Liver (tissue), 3 donors: ENCODE measurements around the gene IL22RA1.

Source experiments
- EGR1 ChIP-seq, 2 donors: IDR thresholded peaks; 2 replicates each; pipeline ENCODE4 v1.6.1; 2016 to 2018; ENCODE audit warnings: antibody characterized with exemption in 2 of 2, low read depth in 2 of 2
- FOXA1 ChIP-seq: IDR thresholded peaks from 2 replicates; pipeline ENCODE4 v1.6.1; 2016; ENCODE audit warnings: antibody characterized with exemption
- GABPA ChIP-seq, 2 donors: IDR thresholded peaks in 1 of 2; conservative IDR thresholded peaks in 1 of 2; 2 replicates each; pipeline ENCODE4 v1.6.1; 2016; ENCODE audit warnings: antibody characterized with exemption in 2 of 2, mild to moderate bottlenecking in 1 of 2, moderate library complexity in 1 of 2
- JUND ChIP-seq, 2 donors: IDR thresholded peaks; 2 replicates each; pipeline ENCODE4 v1.6.1; 2016; ENCODE audit warnings: antibody characterized with exemption in 2 of 2
- NR2F2 ChIP-seq: IDR thresholded peaks from 2 replicates; pipeline ENCODE4 v1.6.1; 2016; ENCODE audit warnings: antibody characterized with exemption
- RAD21 ChIP-seq, 2 donors: IDR thresholded peaks; 2 replicates each; pipeline ENCODE4 v1.6.1; 2016; ENCODE audit warnings: antibody characterized with exemption in 2 of 2, mild to moderate bottlenecking in 2 of 2
- REST ChIP-seq: IDR thresholded peaks from 2 replicates; pipeline ENCODE4 v1.6.1; 2016; ENCODE audit warnings: antibody characterized with exemption, mild to moderate bottlenecking
- RXRA ChIP-seq, 2 donors: IDR thresholded peaks; 2 replicates each; pipeline ENCODE4 v1.6.1; 2017 to 2018; ENCODE audit warnings: antibody characterized with exemption in 2 of 2, mild to moderate bottlenecking in 1 of 2
- SP1 ChIP-seq: IDR thresholded peaks from 2 replicates; pipeline ENCODE4 v1.6.1; 2018; ENCODE audit warnings: antibody characterized with exemption, mild to moderate bottlenecking
- TAF1 ChIP-seq: conservative IDR thresholded peaks from 2 replicates; pipeline ENCODE4 v1.6.1; 2016; ENCODE audit warnings: antibody characterized with exemption, mild to moderate bottlenecking
- TF ChIP-seq, protein P1 (sequence below): fragments of 150-350 bp; IDR thresholded peaks from 2 replicates; pipeline ENCODE4 v1.5.1; 2017; ENCODE audit warnings: improper control_type of control experiment, low read depth, low read length; ENCODE audit not compliant: missing input control
- TF ChIP-seq, protein P2 (sequence below): IDR thresholded peaks from 2 replicates; pipeline ENCODE4 v1.6.1; 2016; ENCODE audit warnings: antibody characterized with exemption
- TF ChIP-seq, protein P3 (sequence below): IDR thresholded peaks from 2 replicates; pipeline ENCODE4 v1.6.1; 2016; ENCODE audit warnings: antibody characterized with exemption
- TF ChIP-seq, protein P4 (sequence below): IDR thresholded peaks from 2 replicates; pipeline ENCODE4 v1.6.1; 2016; ENCODE audit warnings: antibody characterized with exemption
- donor health status: healthy.
- donor health status: healthy.

- TF ChIP-seq, protein P1, sequence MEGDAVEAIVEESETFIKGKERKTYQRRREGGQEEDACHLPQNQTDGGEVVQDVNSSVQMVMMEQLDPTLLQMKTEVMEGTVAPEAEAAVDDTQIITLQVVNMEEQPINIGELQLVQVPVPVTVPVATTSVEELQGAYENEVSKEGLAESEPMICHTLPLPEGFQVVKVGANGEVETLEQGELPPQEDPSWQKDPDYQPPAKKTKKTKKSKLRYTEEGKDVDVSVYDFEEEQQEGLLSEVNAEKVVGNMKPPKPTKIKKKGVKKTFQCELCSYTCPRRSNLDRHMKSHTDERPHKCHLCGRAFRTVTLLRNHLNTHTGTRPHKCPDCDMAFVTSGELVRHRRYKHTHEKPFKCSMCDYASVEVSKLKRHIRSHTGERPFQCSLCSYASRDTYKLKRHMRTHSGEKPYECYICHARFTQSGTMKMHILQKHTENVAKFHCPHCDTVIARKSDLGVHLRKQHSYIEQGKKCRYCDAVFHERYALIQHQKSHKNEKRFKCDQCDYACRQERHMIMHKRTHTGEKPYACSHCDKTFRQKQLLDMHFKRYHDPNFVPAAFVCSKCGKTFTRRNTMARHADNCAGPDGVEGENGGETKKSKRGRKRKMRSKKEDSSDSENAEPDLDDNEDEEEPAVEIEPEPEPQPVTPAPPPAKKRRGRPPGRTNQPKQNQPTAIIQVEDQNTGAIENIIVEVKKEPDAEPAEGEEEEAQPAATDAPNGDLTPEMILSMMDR, result no peak
- TF ChIP-seq, protein P2, sequence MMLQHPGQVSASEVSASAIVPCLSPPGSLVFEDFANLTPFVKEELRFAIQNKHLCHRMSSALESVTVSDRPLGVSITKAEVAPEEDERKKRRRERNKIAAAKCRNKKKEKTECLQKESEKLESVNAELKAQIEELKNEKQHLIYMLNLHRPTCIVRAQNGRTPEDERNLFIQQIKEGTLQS, result no peak
- TF ChIP-seq GABPA (IDR thresholded peaks at IDR 0.05 in 1 of 2, conservative IDR thresholded peaks at IDR 0.05 in 1 of 2), result no peak
- no peak for TF ChIP-seq RAD21 (IDR thresholded peaks at IDR 0.05)
- no peak for TF ChIP-seq REST
- TF ChIP-seq SP1, result no peak
- no peak for TF ChIP-seq NR2F2
- TF ChIP-seq, protein P3, sequence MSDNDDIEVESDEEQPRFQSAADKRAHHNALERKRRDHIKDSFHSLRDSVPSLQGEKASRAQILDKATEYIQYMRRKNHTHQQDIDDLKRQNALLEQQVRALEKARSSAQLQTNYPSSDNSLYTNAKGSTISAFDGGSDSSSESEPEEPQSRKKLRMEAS, result no peak
- TF ChIP-seq TAF1, result no peak
- no peak for TF ChIP-seq JUND (IDR thresholded peaks at IDR 0.05)
- no peak for TF ChIP-seq RXRA (IDR thresholded peaks at IDR 0.05)
- no peak for TF ChIP-seq FOXA1
- no peak for TF ChIP-seq EGR1 (IDR thresholded peaks at IDR 0.05; ENCODE audit: low read depth in 2 of 2)
- TF ChIP-seq, protein P4, sequence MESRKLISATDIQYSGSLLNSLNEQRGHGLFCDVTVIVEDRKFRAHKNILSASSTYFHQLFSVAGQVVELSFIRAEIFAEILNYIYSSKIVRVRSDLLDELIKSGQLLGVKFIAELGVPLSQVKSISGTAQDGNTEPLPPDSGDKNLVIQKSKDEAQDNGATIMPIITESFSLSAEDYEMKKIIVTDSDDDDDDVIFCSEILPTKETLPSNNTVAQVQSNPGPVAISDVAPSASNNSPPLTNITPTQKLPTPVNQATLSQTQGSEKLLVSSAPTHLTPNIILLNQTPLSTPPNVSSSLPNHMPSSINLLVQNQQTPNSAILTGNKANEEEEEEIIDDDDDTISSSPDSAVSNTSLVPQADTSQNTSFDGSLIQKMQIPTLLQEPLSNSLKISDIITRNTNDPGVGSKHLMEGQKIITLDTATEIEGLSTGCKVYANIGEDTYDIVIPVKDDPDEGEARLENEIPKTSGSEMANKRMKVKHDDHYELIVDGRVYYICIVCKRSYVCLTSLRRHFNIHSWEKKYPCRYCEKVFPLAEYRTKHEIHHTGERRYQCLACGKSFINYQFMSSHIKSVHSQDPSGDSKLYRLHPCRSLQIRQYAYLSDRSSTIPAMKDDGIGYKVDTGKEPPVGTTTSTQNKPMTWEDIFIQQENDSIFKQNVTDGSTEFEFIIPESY, result no peak
These were observed 19.3 kb upstream of the IL22RA1 start for GRCh38 chr1:24162201-24162600.
